HCT116 (cell line): ENCODE measurements around the gene IL1RAPL1. TPM values are rescaled to one million over a fixed set of nuclear protein-coding genes. Genes with fewer than 3 reads are reported as not detected.

Experiments used
- ATAC-seq: fragments of 200-7000 bp; cut with Tn5 transposase; 2 replicates; pipeline ENCODE4 v1.9.1; 2020; ENCODE audit warnings: mild to moderate bottlenecking, moderate library complexity
- BruUV-seq: library from RNA; stranded (reverse); fragments of 400-500 nt; replicated peaks from 2 replicates; lab custom pipeline; 2021; lab: Mats Ljungman, UMichigan
- CTCF ChIA-PET: fragments of 300-600 bp; sonication (Branson Sonifier 250); formaldehyde crosslinking; loops from one replicate; lab custom pipeline; 2021; ENCODE audit warnings: antibody characterized with exemption; lab: Charles Lee
- POLR2A ChIA-PET: fragments of 300-600, 350-600 bp; sonication (Branson Sonifier 250); formaldehyde crosslinking; loops from one replicate; lab custom pipeline; 2021; ENCODE audit warnings: antibody characterized with exemption; lab: Charles Lee
- RAD21 ChIA-PET, 2 experiments: fragments of 300-600 bp; sonication (Branson Sonifier 250); formaldehyde crosslinking; loops; one replicate each; lab custom pipeline; 2023; ENCODE audit warnings: low total read pairs in 2 of 2; ENCODE audit not compliant: uncharacterized antibody in 2 of 2, unreplicated experiment in 2 of 2, low non-redundant PET in 1 of 2; lab: Charles Lee
- DNase-seq: peaks from one replicate; pipeline ENCODE4 v3.0.0-alpha.2; 2010; ENCODE audit warnings: low read depth, low spot score
- H2AFZ ChIP-seq: fragments of 200-600 bp; shearing (Covaris generic), sonication (generic); 2 replicates; pipeline ENCODE4 v1.6.1; 2017; ENCODE audit warnings: low read depth, mixed run types, mixed read lengths, antibody characterized with exemption, low read length; ENCODE audit not compliant: poor library complexity, severe bottlenecking
- H3K27ac ChIP-seq: 2 replicates; pipeline ENCODE4 v1.5.1; 2012; ENCODE audit warnings: low read depth, low read length
- H3K27me3 ChIP-seq: fragments of 200-600 bp; sonication (generic); 2 replicates; pipeline ENCODE4 v1.6.1; 2016; ENCODE audit warnings: mixed run types, low read length, mixed read lengths; ENCODE audit not compliant: insufficient read depth
- H3K36me3 ChIP-seq, 2 experiments: fragments of 200-500 bp in 1 of 2; fragments of 200-600 bp in 1 of 2; sonication (Bioruptor generic) in 1 of 2; sonication (generic) in 1 of 2; 2 replicates each; pipeline versions ENCODE4 v1.5.1 to v1.6.1; 2014 to 2016; ENCODE audit warnings: low read length in 2 of 2, inconsistent platforms in 1 of 2, mixed read lengths in 1 of 2, mixed run types in 1 of 2; ENCODE audit not compliant: insufficient read depth in 2 of 2, control insufficient read depth in 1 of 2
- H3K4me1 ChIP-seq, 2 experiments: fragments of 200-600 bp in 1 of 2; sonication (generic) in 1 of 2; 2 replicates each; pipeline versions ENCODE4 v1.5.1 to v1.6.1; 2012 to 2017; ENCODE audit warnings: low read length in 2 of 2, inconsistent platforms in 1 of 2, mild to moderate bottlenecking in 1 of 2, mixed read lengths in 1 of 2, mixed run types in 1 of 2, moderate library complexity in 1 of 2; ENCODE audit not compliant: insufficient read depth in 2 of 2, control insufficient read depth in 1 of 2
- H3K4me2 ChIP-seq: fragments of 200-600 bp; sonication (generic); 2 replicates; pipeline ENCODE4 v1.6.1; 2017; ENCODE audit warnings: mixed run types, low read length, mixed read lengths
- H3K4me3 ChIP-seq, 2 experiments: fragments of 200-600 bp in 1 of 2; sonication (generic) in 1 of 2; replicated peaks in 1 of 2; 2 replicates each; pipeline ENCODE4 v1.5.1; 2011 to 2016; ENCODE audit warnings: low read length in 2 of 2, control low read depth in 1 of 2, low read depth in 1 of 2, mild to moderate bottlenecking in 1 of 2, mixed read lengths in 1 of 2, mixed run types in 1 of 2
- H3K79me2 ChIP-seq: fragments of 200-600 bp; sonication (generic); 2 replicates; pipeline ENCODE4 v1.6.1; 2017; ENCODE audit warnings: mild to moderate bottlenecking, mixed run types, low read length, moderate library complexity, mixed read lengths; ENCODE audit not compliant: insufficient read depth
- H3K9ac ChIP-seq: fragments of 200-600 bp; sonication (generic); 2 replicates; pipeline ENCODE4 v1.6.1; 2016; ENCODE audit warnings: low read length, mixed read lengths
- H3K9me2 ChIP-seq: fragments of 200-600 bp; sonication (generic), shearing (Covaris generic); 2 replicates; pipeline ENCODE4 v1.6.1; 2017; ENCODE audit warnings: mixed run types, mild to moderate bottlenecking, moderate library complexity; ENCODE audit not compliant: insufficient read depth
- H3K9me3 ChIP-seq, 2 experiments: fragments of 200-500 bp in 1 of 2; fragments of 200-600 bp in 1 of 2; sonication (Bioruptor generic) in 1 of 2; sonication (generic) in 1 of 2; 2 replicates each; pipeline ENCODE4 v1.6.1; 2014 to 2017; ENCODE audit warnings: low read length in 2 of 2, mixed read lengths in 2 of 2, inconsistent platforms in 1 of 2, low read depth in 1 of 2, mild to moderate bottlenecking in 1 of 2, mixed run types in 1 of 2, moderate library complexity in 1 of 2; ENCODE audit not compliant: control insufficient read depth in 1 of 2, insufficient read depth in 1 of 2
- H4K20me1 ChIP-seq: fragments of 200-600 bp; sonication (generic), shearing (Covaris generic); 2 replicates; pipeline ENCODE4 v1.6.1; 2017; ENCODE audit warnings: mixed run types, mild to moderate bottlenecking, moderate library complexity; ENCODE audit not compliant: insufficient read depth
- CEBPB ChIP-seq: IDR thresholded peaks from 2 replicates; pipeline ENCODE4 v1.6.1; 2012; ENCODE audit warnings: low read depth
- ELF1 ChIP-seq: IDR thresholded peaks from 2 replicates; pipeline ENCODE4 v1.6.1; 2012; ENCODE audit warnings: low read depth, borderline replicate concordance
- EZH2 ChIP-seq: fragments of 200-600 bp; sonication (generic); IDR thresholded peaks from 2 replicates; pipeline ENCODE4 v1.6.1; 2017; ENCODE audit warnings: antibody characterized with exemption, mixed run types
- EZH2phosphoT487 ChIP-seq: fragments of 200-600 bp; IDR thresholded peaks from 2 replicates; pipeline ENCODE4 v1.6.1; 2018; ENCODE audit warnings: antibody characterized with exemption, borderline replicate concordance
- JUND ChIP-seq: IDR thresholded peaks from 2 replicates; pipeline ENCODE4 v1.6.1; 2012
- POLR2A ChIP-seq: IDR thresholded peaks from 2 replicates; pipeline ENCODE4 v1.7.0; 2011; ENCODE audit warnings: borderline replicate concordance; ENCODE audit not compliant: insufficient read depth, insufficient read length; ENCODE audit errors: extremely low read depth
- REST ChIP-seq: IDR thresholded peaks from 2 replicates; pipeline ENCODE4 v1.6.1; 2012; ENCODE audit warnings: low read depth
- TCF7L2 ChIP-seq: IDR thresholded peaks from 2 replicates; pipeline ENCODE4 v1.7.0; 2011; ENCODE audit warnings: borderline replicate concordance, inconsistent platforms; ENCODE audit not compliant: insufficient read depth, insufficient read length; ENCODE audit errors: extremely low read depth
- intact Hi-C: fragments of 100-400 bp; cut with micrococcal nuclease; formaldehyde crosslinking; loops from 2 replicates; pipeline ENCODE4 v1.10.0; 2022
- total RNA-seq: library from RNA; stranded (reverse); gene quantifications from one replicate; pipeline ENCODE4 v1.2.1, GENCODE V29; 2021; ENCODE audit not compliant: unreplicated experiment

IL1RAPL1 gene
- total RNA-seq, 1 experiment from 2014 or later: 2.8 TPM

DNA sequence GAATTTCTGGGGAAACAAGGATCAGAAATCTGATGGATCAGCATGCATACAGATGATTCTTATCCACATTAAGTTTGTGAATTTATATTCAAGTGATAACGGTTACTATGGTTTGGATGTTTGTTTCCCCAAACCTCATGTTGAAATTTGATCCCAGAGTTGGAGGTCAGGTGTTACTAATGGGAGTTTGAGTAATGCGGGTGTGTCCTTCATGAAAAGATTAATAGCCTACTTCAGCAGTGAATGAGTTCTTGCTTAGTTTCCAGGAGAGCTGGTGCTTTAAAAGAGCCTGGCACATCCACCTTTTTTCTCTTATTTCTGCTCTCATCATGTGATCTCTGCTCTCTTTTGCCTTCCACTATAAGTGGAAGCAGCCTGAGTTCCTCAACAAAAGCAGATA, 712.4 kb downstream of the IL1RAPL1 start:
- Histone ChIP-seq H3K27ac (no peak overlapping the region), H3K27me3 (no peaks in the 10 kb centered on the region), H3K9ac (no peak overlapping the region), H3K4me3 (no peak overlapping the region), H3K4me2 (peak overlapping the region; percentile 23; the same call in 1 of the 2 replicates), H4K20me1 (no peaks in the 10 kb centered on the region), H3K9me2 (no peaks in the 10 kb centered on the region), H3K9me3 (no peaks in the 10 kb centered on the region), H3K36me3 (no peaks in the 10 kb centered on the region), H3K4me1 (peaks cover 0 to 8% of the 10 kb centered on the region in 2 experiments; a peak in 1 of 4 replicates), H3K79me2 (no peaks in the 10 kb centered on the region), H2AFZ (no peak overlapping the region)
- ChIA-PET RAD21 (no interaction called here), CTCF (no interaction called here), POLR2A (no interaction called here)
- intact Hi-C loops: no loop called here
- ATAC-seq: no peak
- TF ChIP-seq TCF7L2: no peak
- TF ChIP-seq REST: no peak
- TF ChIP-seq EZH2: no peak
- TF ChIP-seq ELF1: no peak
- no peak for TF ChIP-seq JUND
- no peak for TF ChIP-seq EZH2phosphoT487
- TF ChIP-seq POLR2A: no peak
- no peak for TF ChIP-seq CEBPB
- no TSS peak for BruUV-seq
- peak; percentile 15 for DNase-seq
